Glomerular visceral epithelial cell (primary cell): ENCODE data around the gene SOX8.
"Not testable (repeated sequence)": the region's sequence is repeated elsewhere in the genome, so short reads cannot be mapped to it uniquely, and the experiment has no call there.

ENCODE experiments used
- DNase-seq: peaks from one replicate; pipeline ENCODE4 v3.0.0-alpha.2; 2016; ENCODE audit errors: extremely low spot score

Gene SOX8

DNA sequence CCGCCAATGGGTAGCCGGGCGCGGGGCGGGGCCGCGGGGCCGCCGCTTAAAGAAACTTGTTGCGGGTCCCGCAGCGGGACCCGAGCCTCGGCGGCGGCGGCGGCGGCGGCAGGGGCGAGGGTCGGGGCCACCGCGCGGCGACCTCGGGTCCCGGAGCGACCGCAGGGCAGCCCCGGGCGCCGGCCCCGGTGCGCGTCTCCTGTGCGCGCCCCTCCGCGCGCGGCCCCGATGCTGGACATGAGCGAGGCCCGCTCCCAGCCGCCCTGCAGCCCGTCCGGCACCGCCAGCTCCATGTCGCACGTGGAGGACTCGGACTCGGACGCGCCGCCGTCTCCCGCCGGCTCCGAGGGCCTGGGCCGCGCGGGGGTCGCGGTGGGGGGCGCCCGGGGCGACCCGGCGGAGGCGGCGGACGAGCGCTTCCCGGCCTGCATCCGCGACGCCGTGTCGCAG is at the start of gene SOX8:
Gene SOX8, plus strand, starts transcription at position 76 of the 450 bp plus-strand sequence. Its CDS starts 153 bp downstream, at position 229.
- no peak for DNase-seq

DNA sequence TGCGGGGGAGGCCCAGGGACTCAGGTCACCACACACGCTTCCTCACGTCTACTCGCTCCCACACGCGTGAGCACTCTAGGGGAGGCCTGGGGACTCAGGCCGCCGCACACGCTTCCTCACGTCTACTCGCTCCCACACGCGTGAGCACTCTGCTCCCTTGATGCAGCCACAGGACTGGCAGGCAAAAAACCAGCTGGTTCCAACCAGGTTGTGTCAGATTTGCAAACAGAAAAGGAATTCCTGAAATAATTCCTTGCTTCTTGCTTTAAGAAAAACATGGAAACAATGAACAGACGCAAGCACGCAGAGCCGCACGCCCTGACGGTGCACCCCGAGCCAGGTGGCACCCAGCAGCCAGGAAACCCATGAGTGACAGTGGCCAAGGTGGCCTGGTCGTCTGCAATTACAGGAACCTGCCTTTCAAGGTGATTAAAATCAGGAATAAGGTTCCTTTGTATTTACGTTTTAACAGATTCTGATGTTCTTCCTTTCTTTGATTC is 48.7 kb upstream of the SOX8 start:
- DNase-seq: no peak

DNA sequence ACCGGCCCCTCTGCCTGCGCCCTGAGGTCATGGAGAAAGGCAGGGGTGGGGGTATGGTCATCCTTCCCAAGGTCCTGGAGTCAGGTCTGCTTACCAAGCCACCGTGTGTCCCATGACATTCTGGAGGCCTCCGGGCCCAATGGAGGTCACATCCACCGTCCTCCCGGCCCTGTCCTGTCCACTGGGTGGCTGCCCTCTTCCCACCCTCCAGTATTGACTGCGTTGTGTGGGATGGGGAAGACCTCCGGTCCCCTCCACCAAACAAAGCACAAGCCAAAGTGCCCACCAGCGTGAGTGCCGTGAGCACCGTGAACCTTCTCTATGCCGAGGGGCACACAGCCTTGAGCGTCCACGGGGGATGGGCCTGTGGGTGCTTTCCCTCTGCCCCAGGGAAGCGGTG is 48.0 kb upstream of the SOX8 start:
- DNase-seq: no peak

DNA sequence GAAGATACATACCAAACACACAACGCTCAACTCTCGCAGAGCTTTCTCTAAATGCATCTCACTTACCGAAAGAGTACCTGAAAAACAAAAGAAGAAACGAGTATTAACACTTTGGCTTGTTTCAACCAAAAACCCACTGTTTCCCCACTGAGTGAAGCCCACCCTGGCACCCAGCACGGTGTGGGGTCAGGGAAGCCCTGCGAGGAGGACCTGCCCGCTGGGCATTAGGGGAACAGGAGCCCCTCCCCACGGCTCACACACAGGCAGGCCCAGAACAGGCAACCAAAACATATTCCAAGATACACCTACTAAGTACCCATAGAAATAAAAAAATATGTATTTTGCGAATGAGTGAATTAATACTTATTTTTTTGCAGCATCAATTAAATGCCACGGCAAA is 47.4 kb upstream of the SOX8 start:
- DNase-seq: no peak

DNA sequence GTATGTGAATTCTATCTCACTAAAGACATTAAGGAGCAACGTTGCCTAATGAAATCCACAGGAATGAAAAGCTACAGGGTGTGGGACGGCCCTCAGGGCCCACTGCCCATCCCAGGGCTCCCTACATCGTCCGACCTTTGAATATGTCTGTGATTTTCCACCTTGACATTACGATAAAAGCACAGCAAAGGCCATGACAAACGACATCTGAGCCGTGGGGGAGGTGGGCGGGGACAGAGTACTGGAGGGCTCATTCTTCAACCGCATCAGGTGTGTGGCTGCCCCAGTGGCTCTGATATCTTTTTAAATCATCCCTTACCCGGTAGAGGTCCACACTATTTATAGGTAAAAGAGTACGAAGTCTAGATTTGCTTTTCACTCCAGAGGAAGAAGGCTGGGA is 45.9 kb upstream of the SOX8 start:
- no peak for DNase-seq

DNA sequence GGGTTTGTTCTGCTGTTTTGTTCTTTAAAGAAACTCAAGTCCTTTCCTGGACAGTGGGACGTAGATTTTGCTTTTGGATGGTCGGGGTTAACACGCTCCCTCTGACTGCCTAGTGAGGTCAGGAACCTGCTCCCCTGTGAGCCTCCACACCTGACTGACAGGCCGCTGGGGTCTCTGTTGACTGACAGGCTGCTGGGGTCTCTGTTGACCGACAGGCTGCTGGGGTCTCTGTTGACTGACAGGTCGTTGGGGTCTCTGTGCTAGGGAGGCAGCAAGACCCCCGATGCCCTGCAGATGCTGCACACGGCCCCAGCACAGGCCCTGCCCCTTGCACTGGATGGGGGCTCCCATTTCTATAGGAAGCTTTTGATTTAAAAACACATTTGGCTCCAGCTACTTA is 44.3 kb upstream of the SOX8 start:
- DNase-seq: no peak

DNA sequence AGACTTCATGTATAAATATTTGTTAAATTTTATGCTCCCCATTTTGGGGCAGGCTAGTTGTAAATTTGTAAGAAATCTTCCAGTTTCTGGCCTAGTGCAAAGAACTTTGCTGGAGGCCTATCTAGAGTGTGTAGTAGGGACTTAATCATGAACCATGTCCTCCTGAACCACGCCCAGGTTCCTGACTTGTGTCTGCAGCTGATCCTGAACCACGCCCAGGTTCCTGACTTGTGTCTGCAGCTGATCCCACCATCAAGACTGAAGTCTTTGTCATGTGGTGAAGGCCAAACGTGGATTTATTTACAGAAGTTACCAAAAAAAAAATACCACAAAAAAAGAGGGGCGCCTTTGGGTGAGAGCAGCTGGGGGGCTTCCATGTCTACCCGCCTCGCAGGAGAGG is 43.8 kb upstream of the SOX8 start:
- no peak for DNase-seq

DNA sequence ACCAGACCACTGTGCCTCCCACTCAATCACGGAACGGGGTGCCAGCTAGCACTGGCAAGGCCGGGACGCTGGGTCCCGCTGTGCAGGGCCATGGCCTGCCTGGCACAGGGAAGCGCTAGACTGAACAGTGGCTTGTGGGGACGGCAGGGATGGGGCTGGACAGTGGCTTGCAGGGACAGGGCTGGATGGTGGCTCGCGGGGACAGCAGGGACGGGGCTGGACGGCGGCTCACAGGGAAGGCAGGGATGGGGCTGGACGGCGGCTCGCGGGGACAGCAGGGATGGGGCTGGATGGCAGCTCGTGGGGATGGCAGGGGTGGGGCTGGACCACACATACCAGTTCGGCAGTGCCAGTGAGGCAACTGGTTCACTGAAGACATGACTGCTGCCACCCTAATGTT is 43.4 kb upstream of the SOX8 start:
- no peak for DNase-seq

DNA sequence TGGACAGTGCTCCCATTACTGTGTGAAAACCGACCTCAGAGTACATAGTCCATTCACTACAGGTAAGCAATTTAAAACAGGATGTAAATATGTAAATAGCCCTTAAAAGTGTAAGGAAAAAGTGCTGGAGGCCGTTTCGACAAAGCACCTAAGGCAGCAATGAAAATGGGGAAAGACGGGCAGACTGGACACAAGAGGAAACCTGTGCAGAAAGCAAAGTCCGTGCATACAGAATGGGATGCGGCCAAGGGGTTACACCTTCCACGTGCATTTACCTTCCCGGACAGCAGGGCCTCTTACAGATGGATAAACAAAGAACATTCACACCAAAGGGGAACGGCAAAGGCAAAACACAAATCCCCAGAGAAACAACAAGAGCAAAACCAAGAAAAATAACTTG is 42.8 kb upstream of the SOX8 start:
- no peak for DNase-seq

DNA sequence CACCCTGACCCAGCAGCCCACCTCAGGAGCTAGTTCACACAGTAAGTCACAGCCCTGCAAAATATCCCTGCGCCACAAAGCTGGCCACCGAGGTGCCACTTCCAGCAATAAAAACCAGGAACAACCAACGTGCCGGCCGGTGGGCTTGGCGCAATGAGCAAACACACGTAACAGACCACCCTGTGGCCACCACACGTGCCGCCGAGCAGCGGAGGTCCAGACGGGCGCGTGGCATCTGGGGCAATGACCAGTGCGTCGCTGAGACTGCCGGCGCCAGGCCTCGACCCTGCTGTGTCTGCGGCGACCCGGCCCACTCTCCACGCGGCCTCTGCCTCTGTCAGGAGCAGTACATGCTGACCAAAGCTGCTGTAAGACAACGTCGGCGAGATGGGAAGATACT is 42.3 kb upstream of the SOX8 start:
- DNase-seq: no peak

DNA sequence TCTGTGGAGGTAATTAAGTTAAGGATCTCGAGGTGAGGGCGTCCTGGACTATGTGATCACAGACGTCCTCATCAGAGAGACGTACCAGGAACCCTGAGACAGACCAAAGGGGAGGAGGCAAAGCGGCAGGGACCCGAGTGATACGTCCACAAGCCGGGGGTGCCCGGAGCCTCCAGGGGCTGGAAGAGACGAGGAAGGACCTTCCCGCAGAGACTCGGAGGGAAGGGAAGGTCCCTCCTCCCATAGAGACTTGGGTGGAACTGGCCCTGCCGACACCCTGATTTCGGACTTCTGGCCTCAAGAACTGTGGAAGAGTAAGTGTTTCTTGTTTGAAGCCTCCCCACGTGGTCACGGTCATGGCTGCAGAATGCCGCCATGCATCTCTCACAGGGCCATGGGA is 41.6 kb upstream of the SOX8 start:
- no peak for DNase-seq

DNA sequence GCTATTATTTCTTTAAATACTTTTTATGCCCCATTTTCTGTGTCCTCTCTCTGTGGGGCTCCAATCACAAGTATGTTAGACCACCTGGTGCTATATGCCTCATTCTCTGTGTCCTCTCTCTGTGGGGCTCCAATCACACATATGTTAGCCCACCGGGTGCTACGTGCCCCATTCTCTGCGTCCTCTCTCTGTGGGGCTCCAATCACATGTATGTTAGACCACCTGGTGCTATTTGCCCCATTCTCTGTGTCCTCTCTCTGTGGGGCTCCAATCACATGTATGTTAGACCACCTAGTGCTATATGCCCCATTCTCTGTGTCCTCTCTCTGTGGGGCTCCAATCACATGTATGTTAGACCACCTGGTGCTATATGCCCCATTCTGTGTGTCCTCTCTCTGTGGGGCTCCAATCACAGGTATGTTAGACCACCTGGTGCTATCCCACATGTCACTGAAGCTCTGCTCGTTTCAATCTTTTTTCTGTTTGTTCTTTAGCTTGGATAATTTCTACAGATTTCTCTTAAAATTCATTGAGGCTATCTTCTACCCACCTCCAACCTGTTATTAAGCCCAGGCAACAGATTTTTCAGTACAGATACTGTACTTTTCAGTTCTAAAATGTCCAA is 39.0 kb upstream of the SOX8 start:
- DNase-seq: no peak

DNA sequence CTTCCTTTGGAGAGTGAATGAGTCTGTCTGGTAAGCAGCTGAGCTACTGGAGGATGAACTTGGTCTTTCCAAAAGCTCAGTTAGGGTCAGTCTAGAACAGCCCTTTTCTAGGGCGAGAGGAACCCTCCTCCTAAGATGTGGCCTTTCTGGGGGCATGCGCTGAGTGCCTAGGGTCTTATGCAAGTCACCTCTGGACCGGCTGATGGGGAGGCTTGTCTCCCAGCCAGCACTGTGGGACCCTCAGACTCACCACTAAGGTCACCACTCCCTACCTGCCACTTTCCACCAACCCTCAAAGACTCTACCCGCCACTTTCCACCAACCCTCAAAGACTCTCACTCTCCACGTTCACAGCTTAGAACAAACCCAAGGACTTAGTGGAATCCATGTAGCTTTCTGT is 37.6 kb upstream of the SOX8 start:
- no peak for DNase-seq

DNA sequence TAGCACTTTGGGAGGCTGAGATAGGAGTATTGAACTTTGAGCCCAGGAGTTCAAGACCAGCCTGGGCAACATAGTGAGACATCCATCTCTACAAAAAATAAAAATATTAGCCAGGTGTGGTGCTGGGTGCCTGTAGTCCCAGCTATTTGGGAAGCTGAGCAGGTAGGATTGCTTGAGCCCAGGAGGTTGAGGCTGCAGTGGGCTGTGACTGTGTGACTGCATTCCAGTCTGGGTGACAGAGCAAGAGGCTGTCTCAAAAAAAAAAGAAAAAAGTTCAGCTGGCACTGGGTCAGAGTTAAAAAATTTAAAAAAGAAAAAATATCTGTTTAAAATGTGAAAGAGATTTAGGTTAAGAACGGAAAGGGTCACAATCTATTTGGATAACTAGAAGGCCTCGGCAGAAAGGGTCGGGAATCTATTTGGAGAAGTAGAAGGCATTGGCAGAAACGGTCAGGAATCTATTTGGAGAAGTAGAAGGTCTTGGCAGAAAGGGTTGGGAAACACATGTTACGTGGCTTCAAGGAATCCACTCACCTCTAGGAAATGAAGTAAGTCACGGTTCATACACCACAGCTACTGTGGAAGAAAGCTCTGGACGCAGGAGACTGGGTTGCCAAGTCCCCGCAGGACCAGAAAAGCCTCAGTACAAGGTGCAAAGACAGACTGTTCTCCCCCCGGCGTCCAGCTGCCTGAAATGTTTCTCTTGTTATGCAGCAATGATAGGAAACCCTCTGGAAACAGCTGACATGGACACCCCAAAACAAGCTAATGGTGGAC is 36.1 kb upstream of the SOX8 start:
- no peak for DNase-seq

DNA sequence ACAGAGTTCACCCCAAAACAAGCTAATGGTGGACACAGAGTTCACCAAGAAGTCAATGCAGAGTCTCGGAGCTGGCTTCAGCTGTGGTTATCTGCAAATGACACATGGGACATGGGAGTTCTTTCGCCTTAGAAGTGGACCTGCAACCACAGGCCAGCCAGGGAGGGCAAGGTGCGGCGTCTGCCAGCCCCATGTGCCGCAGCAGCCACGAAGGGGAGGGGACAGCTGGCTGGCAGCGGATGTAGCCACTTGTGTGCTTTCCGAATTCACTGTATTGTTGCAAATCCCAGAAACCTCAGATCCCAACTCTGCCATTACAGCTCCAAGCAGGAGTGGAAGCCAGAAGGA is 35.5 kb upstream of the SOX8 start:
- DNase-seq: no peak

DNA sequence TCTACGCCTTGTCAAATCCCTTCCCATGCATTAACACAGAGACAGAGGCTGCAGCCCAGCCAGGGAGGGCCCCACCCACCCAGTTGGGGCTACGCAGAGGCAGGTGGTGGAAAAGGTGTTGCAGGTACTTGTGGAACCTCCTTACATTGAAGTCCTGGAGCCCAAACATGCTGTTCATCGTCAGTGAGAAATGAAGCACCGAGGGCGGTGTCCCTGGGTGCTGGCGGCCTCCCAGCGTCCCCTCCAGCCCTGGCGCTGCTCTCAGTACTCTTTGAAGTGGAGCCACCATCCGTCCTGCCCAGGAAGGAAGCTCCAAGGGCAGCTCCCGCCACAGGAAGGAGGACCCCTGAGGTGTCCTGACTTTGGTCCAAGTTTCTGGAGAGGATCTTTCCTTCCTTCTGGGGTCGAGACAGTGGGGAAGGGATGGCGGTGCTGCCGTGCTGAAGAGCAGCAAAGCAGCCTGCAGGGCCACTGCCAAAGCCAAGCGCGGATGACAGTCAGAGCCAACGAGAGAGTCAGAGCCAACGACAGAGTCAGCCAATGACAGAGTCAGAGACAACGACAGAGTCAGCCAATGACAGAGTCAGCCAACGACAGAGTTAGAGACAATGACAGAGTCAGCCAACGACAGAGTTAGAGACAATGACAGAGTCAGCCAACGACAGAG is 34.2 kb upstream of the SOX8 start:
- DNase-seq: no peak

DNA sequence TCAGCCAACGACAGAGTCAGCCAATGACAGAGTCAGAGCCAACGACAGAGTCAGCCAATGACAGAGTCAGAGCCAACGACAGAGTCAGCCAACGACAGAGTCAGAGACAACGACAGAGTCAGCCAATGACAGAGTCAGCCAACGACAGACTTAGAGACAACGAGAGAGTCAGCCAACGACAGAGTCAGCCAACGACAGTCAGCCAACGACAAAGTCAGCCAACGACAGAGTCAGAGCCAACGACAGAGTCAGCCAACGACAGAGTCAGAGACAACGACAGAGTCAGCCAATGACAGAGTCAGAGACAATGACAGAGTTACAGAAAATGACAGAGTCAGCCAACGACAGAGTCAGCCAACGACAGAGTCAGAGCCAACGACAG is 33.7 kb upstream of the SOX8 start:
- not testable (repeated sequence) for DNase-seq

DNA sequence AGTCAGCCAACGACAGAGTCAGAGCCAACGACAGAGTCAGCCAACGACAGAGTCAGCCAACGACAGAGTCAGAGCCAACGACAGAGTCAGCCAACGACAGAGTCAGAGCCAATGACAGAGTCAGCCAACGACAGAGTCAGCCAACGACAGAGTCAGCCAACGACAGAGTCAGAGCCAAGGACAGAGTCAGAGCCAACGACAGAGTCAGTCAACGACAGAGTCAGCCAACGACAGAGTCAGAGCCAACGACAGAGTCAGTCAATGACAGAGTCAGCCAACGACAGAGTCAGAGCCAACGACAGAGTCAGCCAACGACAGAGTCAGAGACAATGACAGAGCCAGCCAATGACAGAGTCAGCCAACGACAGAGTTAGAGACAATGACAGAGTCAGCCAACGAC is 32.8 kb upstream of the SOX8 start:
- DNase-seq: not testable (repeated sequence)

DNA sequence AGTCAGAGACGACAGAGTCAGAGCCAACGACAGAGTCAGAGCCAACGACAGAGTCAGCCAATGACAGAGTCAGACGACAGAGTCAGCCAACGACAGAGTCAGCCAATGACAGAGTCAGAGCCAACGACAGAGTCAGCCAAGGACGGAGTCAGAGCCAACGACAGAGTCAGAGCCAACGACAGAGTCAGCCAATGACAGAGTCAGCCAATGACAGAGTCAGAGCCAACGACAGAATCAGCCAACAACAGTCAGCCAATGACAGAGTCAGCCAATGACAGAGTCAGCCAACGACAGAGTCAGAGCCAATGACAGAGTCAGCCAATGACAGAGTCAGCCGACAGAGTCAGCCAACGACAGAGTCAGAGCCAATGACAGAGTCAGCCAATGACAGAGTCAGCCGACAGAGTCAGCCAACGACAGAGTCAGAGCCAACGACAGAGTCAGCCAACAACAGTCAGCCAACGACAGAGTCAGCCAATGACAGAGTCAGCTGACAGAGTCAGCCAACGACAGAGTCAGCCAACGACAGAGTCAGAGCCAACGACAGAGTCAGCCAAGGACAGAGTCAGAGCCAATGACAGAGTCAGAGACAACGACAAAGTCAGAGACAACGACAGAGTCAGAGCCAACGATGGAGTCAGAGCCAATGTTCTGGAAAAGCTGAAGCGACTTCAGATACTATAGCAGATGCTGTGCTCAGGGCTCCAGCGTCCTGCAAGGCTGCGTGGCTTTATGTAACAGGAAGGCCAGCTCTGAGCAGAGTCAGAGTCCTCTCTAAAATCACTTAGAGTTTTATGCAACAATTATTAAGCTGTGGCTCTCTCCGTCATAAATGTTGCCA is 30.6 kb upstream of the SOX8 start:
- DNase-seq: not testable (repeated sequence)

DNA sequence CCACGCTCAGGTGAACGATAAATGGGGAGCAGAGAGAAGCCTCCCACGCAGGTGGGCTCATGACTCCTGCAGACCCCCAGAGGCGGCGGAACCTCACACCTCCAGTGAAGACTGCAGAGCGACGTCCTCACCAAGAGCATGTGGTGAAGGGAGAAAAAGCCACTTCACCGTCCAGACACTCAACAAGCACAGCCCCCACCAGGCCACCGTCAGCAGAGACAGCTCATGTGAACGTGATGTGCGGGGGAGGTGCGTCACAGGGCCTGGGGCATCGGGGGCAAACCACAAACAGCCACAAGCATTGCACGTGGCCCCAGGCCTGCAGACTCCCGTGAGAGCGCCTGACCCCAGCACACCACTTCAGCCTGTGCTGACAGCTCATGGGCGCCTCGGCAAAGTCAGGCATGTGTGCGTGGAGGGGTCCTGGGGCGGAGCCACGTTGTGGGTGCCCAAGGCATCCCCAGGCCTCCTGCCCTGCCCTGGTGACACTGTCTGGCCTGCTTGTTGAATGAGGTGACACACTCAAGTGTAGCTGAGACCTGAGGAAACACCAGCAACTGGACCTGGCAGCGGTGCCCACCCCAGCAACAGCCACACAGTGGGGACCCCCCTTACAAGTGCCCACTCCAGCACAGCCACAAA is 29.8 kb upstream of the SOX8 start:
- DNase-seq: no peak

DNA sequence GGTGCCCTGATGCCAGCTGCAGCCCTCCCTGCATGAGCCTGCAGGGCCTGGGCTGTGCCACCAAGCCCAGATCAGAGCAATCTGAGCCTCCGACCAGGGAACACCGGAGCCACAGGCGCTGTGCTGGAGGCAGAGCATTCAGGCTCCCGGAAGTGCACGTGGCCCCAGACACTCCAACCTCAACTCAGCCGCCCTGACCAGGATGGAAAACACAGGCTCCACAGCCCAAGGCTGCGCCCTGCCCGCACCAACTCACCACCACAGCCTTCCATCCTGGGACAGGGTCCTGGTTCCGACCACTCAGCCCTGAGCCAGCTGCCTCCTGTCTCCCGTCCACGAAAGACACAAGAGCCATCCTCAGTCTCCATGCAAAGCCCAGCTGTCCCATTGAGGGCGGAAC is 29.2 kb upstream of the SOX8 start:
- no peak for DNase-seq

DNA sequence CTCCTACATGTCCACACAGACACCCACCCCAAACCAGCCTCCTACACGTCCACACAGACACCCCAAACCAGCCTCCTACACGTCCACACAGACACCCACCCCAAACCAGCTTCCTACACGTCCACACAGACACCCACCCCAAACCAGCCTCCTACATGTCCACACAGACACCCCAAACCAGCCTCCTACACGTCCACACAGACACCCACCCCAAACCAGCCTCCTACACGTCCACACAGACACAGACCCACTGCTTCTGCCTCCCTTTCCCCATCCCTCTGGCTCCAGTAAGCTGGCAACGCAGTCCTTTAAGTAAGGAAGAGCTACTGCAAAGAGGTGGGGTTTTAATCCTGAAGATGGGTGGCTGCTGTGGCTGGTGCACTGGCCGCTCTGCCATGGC is 27.8 kb upstream of the SOX8 start:
- not testable (repeated sequence) for DNase-seq
